Heart right ventricle (tissue), 16 donors: ENCODE measurements around the gene AQP12B. TPM values are rescaled to one million over a fixed set of nuclear protein-coding genes. Genes with fewer than 3 reads are reported as not detected.
"Not testable (repeated sequence)": the region's sequence is repeated elsewhere in the genome, so short reads cannot be mapped to it uniquely, and the experiment has no call there.

Source experiments
- ATAC-seq, 8 donors: fragments of 200-7000 bp; cut with Tn5 transposase; one replicate each; pipeline ENCODE4 v1.9.1; 2020; ENCODE audit warnings: mild to moderate bottlenecking in 8 of 8, moderate library complexity in 8 of 8, moderate number of reproducible peaks in 1 of 8
- DNase-seq, 2 donors: peaks; one replicate each; pipeline ENCODE4 v3.0.0-alpha.2; 2020
- H3K27ac ChIP-seq, 10 donors: fragments of 200-600 bp; sonication (generic) in 2 of 10; one replicate each; pipeline versions ENCODE4 v1.5.0 to v1.8.0; 2020 to 2022; ENCODE audit warnings: mild to moderate bottlenecking in 3 of 10
- H3K27me3 ChIP-seq, 7 donors: fragments of 200-600 bp; one replicate each; pipeline ENCODE4 v1.8.0; 2021 to 2022; ENCODE audit warnings: mild to moderate bottlenecking in 2 of 7
- H3K36me3 ChIP-seq, 9 donors: fragments of 200-600 bp; sonication (generic) in 1 of 9; one replicate each; pipeline versions ENCODE4 v1.5.0 to v1.8.0; 2020 to 2022; ENCODE audit warnings: mild to moderate bottlenecking in 2 of 9
- H3K4me1 ChIP-seq, 9 donors: fragments of 200-600 bp; sonication (generic) in 1 of 9; one replicate each; pipeline versions ENCODE4 v1.5.0 to v1.8.0; 2020 to 2022; ENCODE audit warnings: mild to moderate bottlenecking in 4 of 9
- H3K4me3 ChIP-seq, 10 donors: fragments of 200-600 bp; sonication (generic) in 2 of 10; one replicate each; pipeline versions ENCODE4 v1.5.0 to v1.8.0; 2020 to 2022; ENCODE audit warnings: mild to moderate bottlenecking in 7 of 10, moderate library complexity in 2 of 10
- H3K9me3 ChIP-seq, 11 donors: fragments of 200-600 bp in 10 of 11; sonication (generic) in 2 of 11; one replicate each; pipeline versions ENCODE4 v1.5.0 to v1.8.0; 2013 to 2022; ENCODE audit warnings: mild to moderate bottlenecking in 2 of 11, control low read depth in 1 of 11, moderate library complexity in 1 of 11
- WGBS, 2 donors: extraction: QIAGEN DNeasy Blood & Tissue Kit; methylation state at CpG; one replicate each; pipeline ENCODE4 v1.1.7; 2013; ENCODE audit warnings: inconsistent platforms in 1 of 2; 5-methylcytosine and 5-hydroxymethylcytosine counted together
- intact Hi-C, 10 donors: fragments of 100-400 bp; cut with DNase I; formaldehyde crosslinking; loops; one replicate each; pipeline versions ENCODE4 v1.11.1 to v1.14.2; 2022
- polyA plus RNA-seq, 2 donors: library from polyadenylated mRNA; stranded (reverse); fragments of 200-250 nt; gene quantifications; one replicate each; pipeline ENCODE4 v1.2.3, GENCODE V29; 2013
- total RNA-seq, 10 donors: library from RNA; stranded (reverse); fragmentation: NEBNext Ultra II Directional in 3 of 10; extraction: Animal tissue kit (Norgen Biotek cat#: 25700) in 3 of 10; gene quantifications; one replicate each; pipeline versions ENCODE4 v1.2.1 to v1.2.4, GENCODE V29; 2021 to 2023
- TF ChIP-seq, protein P1 (sequence below), 9 donors: fragments of 200-600 bp; sonication (generic) in 2 of 9; IDR thresholded peaks; one replicate each; pipeline versions ENCODE4 v1.5.0 to v1.8.0; 2021 to 2022; ENCODE audit warnings: antibody characterized with exemption in 9 of 9, mild to moderate bottlenecking in 5 of 9, moderate library complexity in 1 of 9
- donor health status: Arrhythmogenic right ventricular cardiomyopathy.
- donor health status: ischemic (EF 13 %, LVEDD 7.1; RV severe dilation, severe dysfunction).
- donor health status: healthy with polysubstance abuse.
- donor health status: DM: no; HTN: yes; CAD: no.
- donor health status: DM: no; HTN: no; CAD: no.
- donor health status: ischemic (EF 25% LVEDD 6.9; RV normal size, moderate dysfunction).
- donor health status: ischemic (EF 25% LVEDD 5.7; RV mildly dilated, moderate dysfunction).
- donor health status: healthy.
- donor health status: DM: yes; HTN: yes; CAD: no.
- donor health status: Ischemic cardiomyopathy.
- donor health status: ischemic (EF 35%, LVEDD 5.7; RV mildly dilated, moderate dysfunction).
- donor health status: nonischemic (EF 11% LVEDD 7.7; RV severe dilation, severe dysfunction).
- donor health status: DM: yes; HTN: yes; CAD: no.
- donor health status: PGD.
- donor health status: ischemic (EF 29% LVEDD 5.4; RV normal size, mild dysfunction).
- donor health status: nonischemic (EF 23%, LVEDD 6.1; RV moderate dilation, normal function).

The AQP12B gene
- total and polyA plus RNA-seq, 12 donors = 0.03 TPM; not detected in 11

DNA sequence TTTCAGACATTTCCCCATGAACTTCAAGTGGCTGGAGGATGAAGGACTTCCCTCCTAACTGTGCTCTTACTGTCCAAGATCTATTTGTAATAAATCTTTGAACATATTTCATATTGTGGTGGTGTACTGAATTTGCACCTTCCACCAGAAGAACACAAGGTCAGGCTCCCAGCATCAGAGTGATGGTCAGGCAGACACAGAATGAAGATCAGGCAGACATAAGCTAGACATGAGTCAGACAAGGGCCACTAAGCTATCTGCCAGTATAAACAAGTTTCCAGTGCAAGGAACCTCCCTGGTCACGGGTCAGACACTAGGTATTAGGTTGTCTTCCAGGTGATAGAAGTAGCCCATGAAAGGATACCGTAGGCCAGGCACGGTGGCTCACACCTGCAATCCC is 20.0 kb downstream of the AQP12B start:
- Histone ChIP-seq H3K27me3 (peaks cover 0 to 86% (median 40%) of the 10 kb centered on the region in 7 donors), H3K27ac (no peak overlapping the region), H3K36me3 (no peaks in the 10 kb centered on the region), H3K9me3 (peaks cover 0 to 23% (median 3%) of the 10 kb centered on the region in 11 donors), H3K4me3 (no peak overlapping the region), H3K4me1 (no peaks in the 10 kb centered on the region)
- WGBS, 2 donors = 77 to 93% methylated on average over 3 of the region's 3 CpGs
- TF ChIP-seq, protein P1, sequence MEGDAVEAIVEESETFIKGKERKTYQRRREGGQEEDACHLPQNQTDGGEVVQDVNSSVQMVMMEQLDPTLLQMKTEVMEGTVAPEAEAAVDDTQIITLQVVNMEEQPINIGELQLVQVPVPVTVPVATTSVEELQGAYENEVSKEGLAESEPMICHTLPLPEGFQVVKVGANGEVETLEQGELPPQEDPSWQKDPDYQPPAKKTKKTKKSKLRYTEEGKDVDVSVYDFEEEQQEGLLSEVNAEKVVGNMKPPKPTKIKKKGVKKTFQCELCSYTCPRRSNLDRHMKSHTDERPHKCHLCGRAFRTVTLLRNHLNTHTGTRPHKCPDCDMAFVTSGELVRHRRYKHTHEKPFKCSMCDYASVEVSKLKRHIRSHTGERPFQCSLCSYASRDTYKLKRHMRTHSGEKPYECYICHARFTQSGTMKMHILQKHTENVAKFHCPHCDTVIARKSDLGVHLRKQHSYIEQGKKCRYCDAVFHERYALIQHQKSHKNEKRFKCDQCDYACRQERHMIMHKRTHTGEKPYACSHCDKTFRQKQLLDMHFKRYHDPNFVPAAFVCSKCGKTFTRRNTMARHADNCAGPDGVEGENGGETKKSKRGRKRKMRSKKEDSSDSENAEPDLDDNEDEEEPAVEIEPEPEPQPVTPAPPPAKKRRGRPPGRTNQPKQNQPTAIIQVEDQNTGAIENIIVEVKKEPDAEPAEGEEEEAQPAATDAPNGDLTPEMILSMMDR (IDR thresholded peaks at IDR 0.05) = no peak
- intact Hi-C loops = no loop called here
- ATAC-seq (no peak), DNase-seq (no peak)

DNA sequence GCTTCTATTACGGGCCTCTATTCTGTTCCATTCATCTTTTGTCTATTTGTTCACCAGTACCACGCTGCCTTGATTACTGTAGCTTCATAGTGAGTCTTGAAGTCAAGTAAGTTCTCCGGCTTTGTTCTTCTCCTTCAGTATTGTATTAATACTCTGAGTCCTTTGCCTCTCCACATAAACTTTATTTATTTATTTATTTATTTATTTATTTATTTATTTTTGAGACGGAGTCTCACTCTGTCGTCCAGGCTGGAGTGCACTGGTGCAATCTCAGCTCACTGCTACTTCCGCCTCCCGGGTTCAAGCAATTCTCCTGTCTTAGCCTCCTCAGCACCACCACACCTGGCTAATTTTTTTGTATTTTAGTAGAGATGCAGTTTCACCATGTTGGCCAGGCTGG is 22.8 kb downstream of the AQP12B start:
- Histone ChIP-seq H3K9me3 (peaks cover 0 to 11% (median 3%) of the 10 kb centered on the region in 11 donors), H3K27me3 (peaks cover 0 to 67% (median 36%) of the 10 kb centered on the region in 7 donors)
- DNase-seq, intact Hi-C loops, H3K36me3 ChIP-seq, H3K4me3 ChIP-seq, H3K27ac ChIP-seq, H3K4me1 ChIP-seq, ATAC-seq: not testable (repeated sequence)
- WGBS, 2 donors = 90 to 93% methylated on average over 7 of the region's 7 CpGs

DNA sequence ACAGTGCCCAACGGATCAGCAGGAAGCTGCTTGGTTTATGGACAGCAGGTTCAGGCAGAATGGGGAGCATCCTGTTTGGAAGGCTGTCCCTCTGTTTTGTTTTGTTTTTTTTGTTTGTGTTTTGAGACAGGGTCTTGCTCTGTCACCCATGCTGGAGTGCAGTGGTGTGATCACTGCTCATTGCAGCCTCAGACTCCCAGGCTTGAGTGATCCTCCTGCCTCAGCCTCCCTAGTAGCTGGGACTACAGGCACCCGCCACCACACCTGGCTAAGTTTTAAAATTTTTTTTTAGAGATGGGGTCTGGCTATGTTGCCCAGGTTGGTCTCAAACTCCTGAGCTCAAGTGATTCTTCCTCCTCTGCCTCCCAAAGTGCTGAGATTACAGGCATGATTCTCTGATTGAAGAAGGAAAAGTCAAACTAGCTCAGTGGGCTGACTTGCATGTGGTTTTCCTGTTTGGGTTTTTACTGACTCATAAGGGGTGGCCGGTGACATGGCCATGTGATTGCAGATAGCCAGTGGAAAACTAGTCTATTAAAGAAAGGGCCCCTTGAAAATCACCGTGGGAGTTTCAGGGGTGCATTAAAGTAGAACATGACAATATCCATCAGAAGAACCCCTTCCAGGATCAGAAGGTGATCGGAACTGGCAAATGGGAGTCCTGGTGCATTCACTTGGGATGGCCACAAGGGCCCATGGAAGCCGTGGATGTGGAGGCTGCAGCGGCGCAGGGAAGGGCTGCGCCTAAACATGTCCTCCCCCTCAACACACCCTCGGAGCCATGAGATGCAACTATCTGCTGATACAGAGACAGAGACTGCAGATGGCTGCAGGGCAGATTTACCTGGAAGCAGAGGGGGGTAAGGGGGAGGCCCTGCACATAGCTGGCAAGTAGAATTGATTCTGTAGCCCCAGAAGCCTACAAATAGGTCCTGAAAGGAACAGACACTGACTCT is 26.5 kb downstream of the AQP12B start:
- Histone ChIP-seq H3K4me1 (peaks cover 0 to 7% (median 0%) of the 10 kb centered on the region in 9 donors), H3K4me3 (no peak overlapping the region), H3K9me3 (no peaks in the 10 kb centered on the region), H3K36me3 (no peaks in the 10 kb centered on the region), H3K27ac (no peak overlapping the region), H3K27me3 (peaks cover 0 to 70% (median 38%) of the 10 kb centered on the region in 7 donors)
- no peak for DNase-seq
- TF ChIP-seq, protein P1 (IDR thresholded peaks at IDR 0.05) = no peak
- intact Hi-C loops = no loop called here
- WGBS, 2 donors = 69 to 75% methylated on average over 10 of the region's 10 CpGs
- no peak for ATAC-seq

DNA sequence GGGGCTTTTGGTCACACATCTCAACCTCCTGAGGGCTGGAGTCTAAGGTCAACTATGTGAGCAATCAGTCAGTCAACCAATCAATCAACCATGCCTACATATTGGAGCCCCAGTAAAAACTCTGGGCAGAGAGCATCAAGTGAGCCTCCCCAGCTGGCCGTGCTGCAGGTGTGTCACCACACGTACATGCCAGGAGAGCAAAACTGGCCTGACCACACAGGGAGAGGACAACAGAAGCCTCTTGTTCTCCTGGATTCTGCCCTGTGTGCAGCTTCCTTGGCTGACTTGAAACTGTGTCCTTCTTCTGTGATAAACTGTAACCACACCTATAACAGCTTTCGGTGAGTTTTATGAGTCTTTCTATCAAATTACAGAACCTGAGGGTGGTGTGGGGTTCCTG is 31.5 kb downstream of the AQP12B start:
- no peak overlapping the region for H3K27ac ChIP-seq
- no peak for DNase-seq
- WGBS, 2 donors = 83 to 88% methylated on average over 3 of the region's 3 CpGs

More for the DNA sequence above, 31.5 kb downstream of the AQP12B start:
- intact Hi-C loops = no loop called here
- no peak for ATAC-seq
- TF ChIP-seq, protein P1 (IDR thresholded peaks at IDR 0.05) = no peak
- H3K4me3 ChIP-seq = no peak overlapping the region
- H3K27me3 ChIP-seq = peaks cover 0 to 89% (median 73%) of the 10 kb centered on the region in 7 donors
- peaks cover 0 to 4% (median 0%) of the 10 kb centered on the region in 9 donors for H3K4me1 ChIP-seq
- H3K9me3 ChIP-seq = no peaks in the 10 kb centered on the region
- H3K36me3 ChIP-seq = no peaks in the 10 kb centered on the region
